NT2/D1 (cell line): ENCODE results near the gene CNN3.

ENCODE experiments used
- SUZ12 ChIP-seq: IDR thresholded peaks from 2 replicates; pipeline ENCODE4 v1.6.1; 2011; ENCODE audit not compliant: insufficient read length, insufficient read depth; ENCODE audit errors: extremely low read depth
- YY1 ChIP-seq: IDR thresholded peaks from 2 replicates; pipeline ENCODE4 v1.6.1; 2011; ENCODE audit not compliant: insufficient read length, insufficient read depth
- ZNF274 ChIP-seq: IDR thresholded peaks from 2 replicates; pipeline ENCODE4 v1.6.1; 2011; ENCODE audit warnings: mild to moderate bottlenecking, low read depth, low read length

GRCh38 chr1:94928293-94928939 lies 1.5 kb upstream of the CNN3 start:
- TF ChIP-seq SUZ12: no peak
- TF ChIP-seq ZNF274: no peak
- TF ChIP-seq YY1: no peak
